HG02642 (cell line): ENCODE measurements around the gene GARIN5B.
"Not testable (repeated sequence)": the region's sequence is repeated elsewhere in the genome, so short reads cannot be mapped to it uniquely, and the experiment has no call there.

ENCODE experiments used
- ATAC-seq: cut with Tn5 transposase; IDR thresholded peaks from one replicate; pipeline ENCODE4 v1.9.1; 2021; ENCODE audit warnings: mild to moderate bottlenecking; ENCODE audit not compliant: unreplicated experiment, poor library complexity

Gene GARIN5B

GRCh38 chr19:55362990-55363716 lies at the start of gene GARIN5B:
TSS of gene GARIN5B (minus strand) at chr19:55363260. CDS start at chr19:55363066, 194 bp downstream.
- no peak for ATAC-seq

DNA sequence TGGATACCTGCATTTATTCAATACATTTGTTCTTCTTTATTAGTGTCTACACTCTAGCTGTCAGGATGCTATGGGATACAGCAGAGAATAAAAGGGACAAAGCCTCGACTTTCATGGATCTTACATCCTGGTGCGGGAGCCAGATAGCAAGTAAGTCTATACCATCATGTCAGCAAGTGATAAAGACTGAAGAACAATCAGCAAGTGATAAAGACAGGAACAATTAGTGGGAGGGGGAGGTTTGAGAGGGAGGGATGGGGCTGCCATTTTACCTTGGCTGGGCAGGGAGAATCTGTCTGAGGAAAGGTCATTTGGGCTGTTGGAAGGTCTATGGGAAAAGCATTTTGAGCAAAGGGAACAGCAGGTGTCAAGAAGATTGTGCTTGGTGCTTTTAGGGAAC lies 47.1 kb upstream of the GARIN5B start:
- ATAC-seq: no peak

- not testable (repeated sequence) for ATAC-seq
Observed at GRCh38 chr19:55409179-55409578, 46.1 kb upstream of the GARIN5B start.

DNA sequence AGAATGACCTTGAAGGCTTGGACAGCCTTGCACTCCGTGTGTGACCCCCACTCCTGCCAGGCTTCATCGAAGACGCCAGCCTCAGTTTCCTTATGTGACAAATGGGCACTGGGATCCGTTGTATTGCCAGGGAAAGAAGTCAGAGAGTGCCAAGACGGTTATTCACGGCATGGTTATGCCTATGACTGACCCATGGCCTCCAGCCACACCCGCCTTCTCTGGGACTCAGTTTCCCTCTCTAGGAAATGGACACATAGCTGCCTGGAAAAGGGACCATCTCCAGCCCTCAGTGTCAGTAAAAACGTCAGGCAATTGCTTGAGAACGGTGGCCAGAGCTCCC lies 45.4 kb upstream of the GARIN5B start:
- no peak for ATAC-seq

GRCh38 chr19:55407800-55408532 lies 44.9 kb upstream of the GARIN5B start:
- peak; percentile 83 for ATAC-seq

- peak; percentile 28 for ATAC-seq
Observed at GRCh38 chr19:55407550-55407799, 44.4 kb upstream of the GARIN5B start, which contains the start of gene UBE2S. TSS of gene UBE2S (minus strand) at chr19:55407788. CDS start at chr19:55407589, 199 bp downstream.

DNA sequence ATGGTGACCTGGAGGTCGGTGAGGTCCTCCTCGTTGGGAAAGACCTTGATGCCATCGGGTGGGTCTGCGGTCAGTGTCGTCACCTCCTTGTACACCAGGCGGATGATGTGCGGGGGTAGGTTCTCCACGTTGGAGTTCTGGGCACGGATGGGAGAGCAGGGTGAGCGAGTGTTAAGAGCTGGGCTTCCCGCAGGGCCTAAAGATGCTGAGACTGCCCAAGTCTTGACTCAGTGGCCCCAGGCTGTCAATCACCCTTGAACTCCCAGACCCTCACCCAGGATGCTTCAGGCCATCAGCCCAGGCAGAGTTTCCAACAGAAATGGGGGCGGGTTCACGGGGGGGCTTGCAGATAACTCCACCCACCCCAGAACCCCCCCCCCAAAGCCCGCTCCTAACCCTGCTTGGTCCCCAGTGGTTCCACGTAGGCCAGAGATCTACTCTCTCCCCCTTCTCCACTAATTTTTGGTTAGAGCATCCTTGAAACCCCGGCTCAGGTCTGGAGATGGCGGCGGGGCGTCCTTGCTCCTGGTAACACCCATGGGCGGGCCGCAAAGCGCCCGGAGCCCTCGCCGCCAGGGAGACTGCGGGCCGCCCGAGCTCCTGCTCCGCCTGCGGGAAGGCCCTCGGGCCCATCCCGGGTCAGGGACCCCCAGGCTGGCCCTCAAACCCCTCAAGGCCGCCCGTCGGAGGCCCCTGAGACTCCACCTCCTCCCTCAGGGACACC lies 43.9 kb upstream of the GARIN5B start:
- ATAC-seq: no peak

DNA sequence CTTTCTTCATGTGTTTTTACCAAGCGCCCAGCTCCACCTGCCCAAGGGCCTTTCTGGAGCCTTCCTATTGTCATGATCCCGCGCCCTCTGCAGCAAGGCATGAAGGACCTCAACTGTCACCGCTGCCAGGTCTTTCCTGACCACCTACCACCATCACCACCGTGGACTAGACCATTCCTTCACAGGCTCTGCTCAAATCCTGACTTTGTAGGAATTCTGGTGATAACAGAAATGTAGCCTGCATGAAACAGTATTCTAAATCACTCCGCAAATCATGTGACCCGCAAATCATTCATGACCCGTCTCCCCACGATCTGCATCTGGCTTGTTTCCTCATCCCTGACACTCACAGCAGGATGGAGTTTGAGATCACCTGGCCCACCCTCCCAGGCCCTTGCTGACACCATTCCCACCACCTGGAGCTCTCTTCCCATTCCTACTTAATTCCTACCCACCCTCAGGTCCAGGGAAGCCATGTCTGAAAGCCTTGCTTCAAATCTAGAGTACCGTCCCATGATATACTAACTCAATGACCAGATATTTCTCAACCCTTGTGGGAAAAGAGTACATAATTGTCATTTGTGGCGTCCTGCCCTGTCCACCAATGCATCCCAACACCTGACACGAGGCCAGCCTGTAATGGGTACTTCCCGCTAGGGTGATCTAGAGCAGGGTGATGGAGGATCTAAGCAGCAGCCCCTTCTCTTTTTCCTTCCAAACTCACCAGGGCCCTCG lies 43.2 kb upstream of the GARIN5B start:
- ATAC-seq: no peak

DNA sequence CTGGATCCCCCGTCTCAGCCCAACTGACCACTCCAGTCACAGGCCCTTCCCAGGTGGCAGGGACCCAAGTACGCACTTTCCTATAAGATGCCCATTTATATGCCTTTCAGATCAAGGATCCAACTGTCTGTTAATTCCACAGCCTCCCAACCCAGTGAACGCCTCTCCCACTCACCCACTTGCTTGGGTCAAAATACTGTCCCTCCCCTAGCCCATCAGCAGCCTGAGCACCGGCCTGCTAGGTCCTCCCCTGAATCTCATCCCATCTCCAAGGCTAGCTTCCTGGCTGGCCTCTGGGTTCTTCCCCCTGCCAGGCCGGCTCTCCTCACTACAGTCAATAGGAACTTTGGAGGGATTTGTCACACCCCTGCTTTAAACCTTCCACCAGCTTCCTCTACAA lies 42.6 kb upstream of the GARIN5B start:
- ATAC-seq: no peak

GRCh38 chr19:55402509-55402908 lies 39.4 kb upstream of the GARIN5B start:
- no peak for ATAC-seq

- not testable (repeated sequence) for ATAC-seq
Observed at GRCh38 chr19:55401390-55401789, 38.3 kb upstream of the GARIN5B start.

DNA sequence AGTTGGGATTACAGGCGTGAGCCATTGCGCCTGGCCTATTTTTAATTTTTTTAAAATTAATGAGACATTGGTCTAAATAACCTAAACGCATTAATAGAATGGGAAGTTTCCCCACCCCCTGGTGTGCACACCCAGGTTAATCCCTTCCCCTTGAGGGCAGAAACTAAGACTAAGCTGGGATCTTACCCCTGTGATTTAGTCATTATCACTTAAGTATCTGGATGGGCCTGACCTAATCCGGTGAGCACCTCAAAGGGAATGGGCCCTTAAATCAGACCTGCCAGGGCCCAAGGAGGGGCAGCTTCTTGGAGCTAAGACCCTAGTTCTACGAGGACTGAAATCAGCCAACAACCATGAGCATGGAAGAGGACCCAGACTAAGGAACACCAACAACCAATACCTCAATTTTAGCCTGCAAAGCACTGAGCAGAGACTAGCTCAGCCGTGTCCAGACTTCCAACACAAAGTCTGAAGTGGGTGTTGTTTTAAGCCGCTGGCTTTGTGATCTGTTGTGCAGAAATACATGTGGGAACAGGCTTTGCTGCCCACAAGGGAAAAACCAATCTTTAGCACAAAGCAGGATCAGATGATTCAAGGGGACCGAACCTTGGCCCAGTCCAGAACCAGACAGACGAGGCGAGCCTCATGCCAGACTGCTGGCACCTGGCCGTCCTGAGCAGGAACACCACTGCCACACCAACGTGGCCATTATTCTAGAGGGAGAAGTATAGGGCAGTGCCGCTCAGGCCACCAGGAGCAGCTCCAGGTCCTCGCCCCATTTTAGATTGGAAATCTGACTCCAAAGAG lies 37.4 kb upstream of the GARIN5B start:
- ATAC-seq: no peak

DNA sequence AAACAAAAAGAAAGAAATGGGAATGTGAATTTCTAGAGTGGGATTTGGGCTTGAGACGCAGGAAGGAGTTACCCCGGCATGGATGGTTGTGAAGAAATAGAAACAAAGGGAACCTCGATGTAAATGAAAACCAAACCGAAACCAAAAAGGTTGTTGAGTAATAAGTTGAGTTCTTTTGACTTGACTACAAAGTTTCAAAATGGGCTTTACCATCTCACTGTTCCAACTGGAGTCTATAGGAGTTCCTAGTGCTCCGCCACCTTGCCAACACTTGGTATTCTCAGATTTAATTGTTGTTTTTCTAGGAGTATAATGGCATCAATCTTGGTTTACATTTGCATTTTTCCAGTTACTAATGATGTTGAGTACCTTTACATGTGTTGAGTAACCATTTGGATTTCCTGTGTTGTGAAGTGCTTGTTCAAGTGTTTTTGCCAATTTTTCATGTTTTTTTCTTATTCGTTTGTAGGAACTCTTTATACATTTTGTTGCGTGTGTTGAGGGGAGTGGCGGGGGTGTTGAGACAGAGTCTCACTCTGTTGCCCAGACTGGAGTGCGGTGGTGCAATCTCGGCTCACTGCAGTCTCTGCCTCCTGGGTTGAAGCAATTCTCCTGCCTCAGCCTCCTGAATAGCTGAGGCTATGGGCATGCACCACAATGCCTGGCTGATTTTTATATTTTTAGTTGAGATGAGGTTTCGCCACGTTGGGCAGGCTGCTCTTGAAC lies 35.3 kb upstream of the GARIN5B start:
- no peak for ATAC-seq

- no peak for ATAC-seq
Observed at GRCh38 chr19:55392820-55393761, 30.0 kb upstream of the GARIN5B start.

GRCh38 chr19:55391702-55392615 lies 28.9 kb upstream of the GARIN5B start:
- ATAC-seq: no peak

DNA sequence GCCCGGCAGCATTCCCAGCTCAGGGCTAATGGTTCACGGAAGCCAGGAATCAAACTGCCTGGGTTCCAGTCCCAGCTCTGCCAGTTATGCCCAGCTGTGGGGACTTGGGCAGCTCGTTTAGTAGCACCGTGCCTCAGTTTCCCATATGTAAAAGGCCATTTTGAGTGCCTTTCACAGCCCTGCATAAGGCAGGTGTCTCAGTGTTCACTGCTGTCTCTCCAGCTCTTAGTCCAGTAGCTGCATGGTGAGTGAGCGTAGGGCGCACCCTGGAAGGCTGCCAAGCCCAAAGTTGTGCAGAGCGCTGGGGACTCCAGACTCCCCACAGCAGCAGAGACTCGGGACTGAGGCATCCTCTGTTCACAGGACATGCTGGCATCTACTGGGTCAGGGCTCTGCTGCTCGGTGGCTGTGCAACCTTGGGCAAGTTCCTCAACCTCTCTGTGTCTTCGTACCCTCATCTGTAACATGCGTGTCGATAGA lies 28.2 kb upstream of the GARIN5B start:
- ATAC-seq: no peak

DNA sequence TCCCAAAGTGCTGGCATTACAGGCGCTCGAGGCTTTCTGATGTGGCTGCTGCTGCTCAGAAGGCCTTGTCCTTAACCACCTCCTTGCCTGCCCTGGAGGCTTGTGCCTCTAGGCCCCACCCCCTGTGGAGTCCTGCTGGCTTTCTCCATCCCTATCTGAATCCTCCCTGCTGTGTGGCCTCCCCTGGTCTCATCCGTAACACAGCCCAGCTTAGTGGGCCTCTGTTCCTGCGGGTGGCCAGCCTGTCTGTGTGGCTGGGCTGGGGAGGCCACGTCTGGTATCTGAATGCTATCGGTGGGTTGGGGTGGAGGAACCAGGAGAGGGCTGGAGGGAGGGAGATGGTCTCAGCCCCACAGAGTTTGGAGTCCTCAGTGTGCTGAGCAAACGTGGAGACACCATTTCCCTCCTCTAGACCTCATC lies 27.4 kb upstream of the GARIN5B start:
- ATAC-seq: no peak
